ENCODE measurements around the gene RPTOR.

RPTOR gene

GRCh38 chr17:80629298-80630028, 84.8 kb downstream of the RPTOR start:
- no peak for DNase-seq (ENCODE audit: low read depth)
- no peak for TF ChIP-seq CTCF (IDR thresholded peaks at IDR 0.05; ENCODE audit: low read depth, low read length, missing control alignments)
- in situ Hi-C loops (cut with HindIII; ENCODE audit: low sequenced_read_pairs) = no loop called here
- H3K4me3 ChIP-seq (ENCODE audit: low read depth, low read length) = no peak overlapping the region

- in situ Hi-C loops (cut with HindIII; ENCODE audit: low sequenced_read_pairs) = no loop called here
- H3K4me3 ChIP-seq (ENCODE audit: low read depth, low read length) = no peak overlapping the region
- DNase-seq (ENCODE audit: low read depth) = no peak
- TF ChIP-seq CTCF (IDR thresholded peaks at IDR 0.05; ENCODE audit: low read depth, low read length, missing control alignments) = no peak
Measured at GRCh38 chr17:80630560-80631120, 86.0 kb downstream of the RPTOR start.

DNA sequence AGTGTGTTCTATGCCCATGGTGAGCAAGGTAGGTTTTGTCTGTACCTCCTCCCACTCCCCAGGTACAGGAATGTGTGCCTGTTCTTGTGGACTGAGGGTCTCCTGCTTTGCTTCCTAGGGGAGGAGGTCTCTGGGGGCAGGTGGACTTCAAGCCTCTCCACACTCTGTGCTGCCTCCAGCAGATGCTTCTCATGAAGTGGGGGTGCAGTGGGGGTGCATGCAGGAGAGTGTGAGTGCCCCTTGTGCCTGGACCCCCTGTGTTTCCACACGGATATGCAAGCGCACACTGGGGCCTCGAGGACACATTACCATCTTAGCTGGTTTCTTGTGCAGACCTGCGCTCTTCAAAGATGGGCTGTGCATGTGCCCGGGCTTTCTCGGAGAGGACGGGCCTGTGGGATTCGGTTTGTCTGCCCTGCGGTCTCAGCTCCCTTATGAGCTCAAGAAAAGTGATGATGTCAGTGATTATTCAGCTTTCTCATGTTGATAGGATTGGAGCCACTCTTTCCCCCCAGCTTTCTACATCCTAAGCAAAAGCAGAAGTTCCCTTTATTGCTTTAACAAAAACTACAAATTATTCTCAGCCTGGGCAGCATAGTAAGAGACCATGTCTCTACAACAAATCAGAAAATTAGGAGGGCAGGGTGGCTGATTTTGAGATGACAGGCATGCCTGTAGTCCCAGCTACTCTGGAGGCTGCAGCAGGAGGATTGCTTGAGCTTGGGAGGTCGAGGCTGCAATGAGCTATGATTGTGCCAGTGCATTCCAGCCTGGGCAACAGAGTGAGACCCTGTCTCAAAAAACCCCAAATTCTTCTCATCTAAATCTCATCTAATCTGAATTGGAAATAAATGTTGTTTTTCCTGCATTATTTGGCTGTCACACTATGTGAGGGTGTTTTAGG, 86.8 kb downstream of the RPTOR start:
- no peak overlapping the region for H3K4me3 ChIP-seq (ENCODE audit: low read depth, low read length)
- no peak for DNase-seq (ENCODE audit: low read depth)
- no peak for TF ChIP-seq CTCF (IDR thresholded peaks at IDR 0.05; ENCODE audit: low read depth, low read length, missing control alignments)
- in situ Hi-C loops (cut with HindIII; ENCODE audit: low sequenced_read_pairs) = no loop called here

- DNase-seq (ENCODE audit: low read depth) = no peak
- H3K4me3 ChIP-seq (ENCODE audit: low read depth, low read length) = no peak overlapping the region
- in situ Hi-C loops (cut with HindIII; ENCODE audit: low sequenced_read_pairs) = no loop called here
- TF ChIP-seq CTCF (IDR thresholded peaks at IDR 0.05; ENCODE audit: low read depth, low read length, missing control alignments) = no peak
Measured at GRCh38 chr17:80632046-80632581, 87.5 kb downstream of the RPTOR start.

DNA sequence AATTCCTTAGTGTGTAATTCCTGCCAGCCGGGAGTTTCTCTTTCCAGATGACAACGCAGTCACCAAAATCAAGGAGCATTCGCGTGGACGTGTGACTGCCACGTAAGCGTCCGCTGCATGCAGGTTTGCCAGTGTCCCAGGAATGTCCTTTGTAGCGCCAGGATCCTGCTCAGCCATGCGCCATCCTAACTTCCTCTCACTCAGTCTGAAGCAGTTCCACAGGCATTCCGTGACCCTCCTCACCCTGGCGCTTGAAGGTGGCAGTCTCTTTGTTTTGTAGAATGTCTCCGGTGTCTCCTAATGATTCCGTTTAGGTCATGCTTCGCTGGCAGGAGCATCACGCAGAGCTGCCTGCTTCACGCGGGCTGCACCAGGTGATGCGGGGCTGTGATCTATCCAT, 88.6 kb downstream of the RPTOR start:
- no peak for TF ChIP-seq CTCF (IDR thresholded peaks at IDR 0.05; ENCODE audit: low read depth, low read length, missing control alignments)
- in situ Hi-C loops (cut with HindIII; ENCODE audit: low sequenced_read_pairs) = no loop called here
- H3K4me3 ChIP-seq (ENCODE audit: low read depth, low read length) = no peak overlapping the region
- DNase-seq (ENCODE audit: low read depth) = no peak

DNA sequence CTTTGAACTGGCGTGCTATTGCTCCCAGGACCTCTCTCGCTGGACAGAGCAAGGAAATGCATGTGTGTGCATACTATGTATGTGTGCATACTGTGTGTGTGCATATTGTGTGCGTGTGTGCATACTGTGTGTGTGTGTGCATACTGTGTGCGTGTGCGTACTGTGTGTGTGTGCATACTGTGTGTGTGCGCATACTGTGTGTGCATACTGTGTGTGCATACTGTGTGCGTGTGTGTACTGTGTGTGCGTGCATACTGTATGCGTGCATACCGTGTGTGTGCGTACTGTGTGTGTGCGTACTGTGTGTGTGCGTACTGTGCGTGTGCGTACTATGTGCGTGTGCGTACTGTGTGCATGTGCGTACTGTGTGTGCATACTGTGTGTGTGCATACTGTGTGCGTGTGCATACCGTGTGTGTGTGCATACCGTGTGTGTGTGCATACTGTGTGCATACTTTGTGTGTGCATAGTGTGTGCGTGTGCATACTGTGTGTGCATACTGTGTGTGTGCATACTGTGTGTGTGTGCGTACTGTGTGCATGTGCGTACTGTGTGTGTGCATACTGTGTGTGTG, 89.4 kb downstream of the RPTOR start:
- in situ Hi-C loops (cut with HindIII; ENCODE audit: low sequenced_read_pairs) = no loop called here
- no peak for TF ChIP-seq CTCF (IDR thresholded peaks at IDR 0.05; ENCODE audit: low read depth, low read length, missing control alignments)
- no peak for DNase-seq (ENCODE audit: low read depth)
- H3K4me3 ChIP-seq (ENCODE audit: low read depth, low read length) = no peak overlapping the region
